ENCODE results near the gene KCP. TPM values are rescaled to one million over a fixed set of nuclear protein-coding genes. Genes with fewer than 3 reads are reported as not detected.

KCP gene
- polyA plus RNA-seq, 1 of the 3 experiments (the other 2 are of a cell fraction): not detected

DNA sequence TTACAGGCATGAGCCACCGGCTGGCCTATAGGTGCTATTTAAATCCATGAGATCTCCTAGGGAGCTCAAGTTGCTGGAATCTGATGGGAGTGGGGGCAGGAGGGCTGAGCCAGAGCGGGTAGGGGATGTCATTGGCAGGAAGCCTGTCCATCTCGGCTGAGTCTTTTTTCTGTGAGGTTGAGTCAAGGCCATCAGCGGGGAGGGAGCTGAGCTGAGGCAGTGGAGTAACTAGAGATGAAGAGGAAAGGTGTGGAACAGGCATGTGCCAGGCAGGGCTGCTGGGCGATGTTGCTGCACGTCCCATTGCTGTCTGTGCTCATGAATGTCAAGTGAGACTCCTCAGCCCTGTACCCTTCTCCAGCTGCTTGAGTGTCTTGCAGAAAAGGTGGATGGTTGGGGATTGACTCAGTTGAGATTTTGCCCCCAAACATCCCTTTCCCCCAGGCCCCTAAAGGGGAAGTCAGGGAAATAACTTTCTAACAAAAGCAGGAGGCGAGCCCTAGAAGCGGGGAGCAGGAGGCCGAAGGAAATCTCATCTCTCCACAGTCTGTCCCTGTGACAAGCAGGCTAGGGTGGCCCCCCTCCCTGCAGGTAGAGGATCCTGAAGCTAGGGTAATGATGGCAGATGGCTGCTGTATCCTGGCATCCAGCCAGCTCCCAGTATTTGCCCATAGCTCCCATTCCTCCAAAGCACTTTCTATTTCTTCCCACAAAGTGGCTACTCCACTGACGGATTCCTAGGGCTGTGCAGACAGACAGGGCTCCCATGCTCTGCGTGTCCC lies 42.5 kb downstream of the KCP start:
- Histone ChIP-seq H3K27ac (ENCODE audit: low read depth in 2 of 2, low read length in 1 of 2) (no peak overlapping the region), H3K4me1 (ENCODE audit: control insufficient read depth in 1 of 2, insufficient read depth in 2 of 2, low read depth in 1 of 2, low read length in 1 of 2) (peaks cover 0 to 24% of the 10 kb centered on the region in 2 experiments; a peak in 1 of 4 replicates), H3K79me2 (ENCODE audit: insufficient read depth) (peaks cover 17% of the 10 kb centered on the region), H2AFZ (ENCODE audit: low read depth) (no peak overlapping the region), H4K20me1 (ENCODE audit: insufficient read depth) (peaks cover 20% of the 10 kb centered on the region), H3K9me3 (no peaks in the 10 kb centered on the region), H3K9ac (no peak overlapping the region), H3K4me3 (ENCODE audit: low read depth in 2 of 2, low read length in 1 of 2) (no peak overlapping the region), H3K4me2 (no peak overlapping the region), H3K27me3 (ENCODE audit: insufficient read depth) (no peaks in the 10 kb centered on the region), H3K9me2 (no peaks in the 10 kb centered on the region), H3K36me3 (replicated peaks in 1 of 2; ENCODE audit: control insufficient read depth in 1 of 2, insufficient read depth in 2 of 2, low read length in 1 of 2) (peaks cover 8 to 14% of the 10 kb centered on the region in 2 experiments), H3F3A (replicated peaks; ENCODE audit: insufficient read depth) (peaks cover 20% of the 10 kb centered on the region)
- TF ChIP-seq, protein P1, sequence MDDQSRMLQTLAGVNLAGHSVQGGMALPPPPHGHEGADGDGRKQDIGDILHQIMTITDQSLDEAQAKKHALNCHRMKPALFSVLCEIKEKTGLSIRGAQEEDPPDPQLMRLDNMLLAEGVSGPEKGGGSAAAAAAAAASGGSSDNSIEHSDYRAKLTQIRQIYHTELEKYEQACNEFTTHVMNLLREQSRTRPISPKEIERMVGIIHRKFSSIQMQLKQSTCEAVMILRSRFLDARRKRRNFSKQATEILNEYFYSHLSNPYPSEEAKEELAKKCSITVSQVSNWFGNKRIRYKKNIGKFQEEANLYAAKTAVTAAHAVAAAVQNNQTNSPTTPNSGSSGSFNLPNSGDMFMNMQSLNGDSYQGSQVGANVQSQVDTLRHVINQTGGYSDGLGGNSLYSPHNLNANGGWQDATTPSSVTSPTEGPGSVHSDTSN (IDR thresholded peaks at IDR 0.05): peak; percentile 53; the same call in 1 of the 2 replicates
- TF ChIP-seq MAX (IDR thresholded peaks at IDR 0.05; ENCODE audit: low read depth) (no peak), NFIC (IDR thresholded peaks at IDR 0.05; ENCODE audit: borderline replicate concordance) (peak; percentile 53; the same call in 1 of the 2 replicates)
- POLR2A ChIA-PET: interaction anchor here (0.7 to 1.2 kb wide), 2 partner anchors 26 to 55 kb away, joined by 3 read pairs; no protein-coding TSS in a partner anchor
- CTCF ChIA-PET: interaction anchor here (0.7 to 11.7 kb wide), 10 partner anchors 13 to 445 kb away, joined by 3 to 181 read pairs (median 3); partner anchors contain the start of gene METTL2B
- DNase-seq: peak; percentile 71
- WGBS (ENCODE audit: low lambda C conversion rate): 85% methylated on average over 11 of the region's 11 CpGs

GRCh38 chr7:128867241-128867640 lies 43.3 kb downstream of the KCP start:
- peaks cover 0 to 26% of the 10 kb centered on the region in 2 experiments; a peak in 1 of 4 replicates for H3K4me1 ChIP-seq (ENCODE audit: control insufficient read depth in 1 of 2, insufficient read depth in 2 of 2, low read depth in 1 of 2, low read length in 1 of 2)
- peaks cover 22% of the 10 kb centered on the region for H3F3A ChIP-seq (replicated peaks; ENCODE audit: insufficient read depth)
- H3K79me2 ChIP-seq (ENCODE audit: insufficient read depth): peaks cover 21% of the 10 kb centered on the region
- H3K9me2 ChIP-seq: no peaks in the 10 kb centered on the region
- H3K27ac ChIP-seq (ENCODE audit: low read depth in 2 of 2, low read length in 1 of 2): no peak overlapping the region
- H3K4me3 ChIP-seq (ENCODE audit: low read depth in 2 of 2, low read length in 1 of 2): no peak overlapping the region
- no peak overlapping the region for H3K4me2 ChIP-seq
- H3K9ac ChIP-seq: no peak overlapping the region
- no peaks in the 10 kb centered on the region for H3K9me3 ChIP-seq
- H2AFZ ChIP-seq (ENCODE audit: low read depth): no peak overlapping the region
- H4K20me1 ChIP-seq (ENCODE audit: insufficient read depth): peaks cover 20% of the 10 kb centered on the region
- no peak for DNase-seq
- H3K27me3 ChIP-seq (ENCODE audit: insufficient read depth): no peaks in the 10 kb centered on the region
- no peak for TF ChIP-seq GATA2 (CRISPR knock-in tag; IDR thresholded peaks at IDR 0.05)
- TF ChIP-seq RFX5 (IDR thresholded peaks at IDR 0.05; ENCODE audit: low read length): no peak
- no peak for TF ChIP-seq EZH2phosphoT487 (IDR thresholded peaks at IDR 0.05; ENCODE audit: borderline replicate concordance, low read depth)
- TF ChIP-seq, protein P2, sequence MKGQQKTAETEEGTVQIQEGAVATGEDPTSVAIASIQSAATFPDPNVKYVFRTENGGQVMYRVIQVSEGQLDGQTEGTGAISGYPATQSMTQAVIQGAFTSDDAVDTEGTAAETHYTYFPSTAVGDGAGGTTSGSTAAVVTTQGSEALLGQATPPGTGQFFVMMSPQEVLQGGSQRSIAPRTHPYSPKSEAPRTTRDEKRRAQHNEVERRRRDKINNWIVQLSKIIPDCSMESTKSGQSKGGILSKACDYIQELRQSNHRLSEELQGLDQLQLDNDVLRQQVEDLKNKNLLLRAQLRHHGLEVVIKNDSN (IDR thresholded peaks at IDR 0.05; ENCODE audit: borderline replicate concordance, low read depth): no peak
- no peak for TF ChIP-seq EP300 (IDR thresholded peaks at IDR 0.05; ENCODE audit: borderline replicate concordance in 1 of 2, low read depth in 1 of 2, low read length in 1 of 2)
- 95% methylated on average over 4 of the region's 4 CpGs for WGBS (ENCODE audit: low lambda C conversion rate)
- ChIA-PET CTCF (interaction anchor here (1.0 to 11.7 kb wide), 8 partner anchors 13 to 440 kb away, joined by 3 to 181 read pairs (median 4); no protein-coding TSS in a partner anchor), POLR2A (interaction anchor here (1.2 kb wide), 1 partner anchor 54 kb away, joined by 3 read pairs; no protein-coding TSS in a partner anchor)
- H3K36me3 ChIP-seq (replicated peaks in 1 of 2; ENCODE audit: control insufficient read depth in 1 of 2, insufficient read depth in 2 of 2, low read length in 1 of 2): peaks cover 8 to 14% of the 10 kb centered on the region in 2 experiments

Measured in SK-N-SH (cell line).